Astrocyte of the cerebellum (primary cell): ENCODE measurements around the gene ANKRD52.
"Not testable (repeated sequence)": the region's sequence is repeated elsewhere in the genome, so short reads cannot be mapped to it uniquely, and the experiment has no call there.

ENCODE experiments used
- DNase-seq: peaks from one replicate; pipeline ENCODE4 v3.0.0-alpha.2; 2011; ENCODE audit warnings: low read depth
- H3K4me3 ChIP-seq: 2 replicates; pipeline ENCODE4 v1.5.1; 2011; ENCODE audit warnings: mild to moderate bottlenecking, low read depth, low read length, moderate library complexity
- CTCF ChIP-seq: IDR thresholded peaks from 2 replicates; pipeline ENCODE4 v1.5.1; 2012; ENCODE audit warnings: low read length, low read depth, moderate library complexity, mild to moderate bottlenecking; ENCODE audit errors: missing control alignments
- in situ Hi-C: cut with HindIII; loops from 2 replicates; pipeline ENCODE4 v1.10.0; 2017; ENCODE audit warnings: low sequenced_read_pairs

The ANKRD52 gene

GRCh38 chr12:56288705-56289387 lies 30.7 kb upstream of the ANKRD52 start:
- DNase-seq: no peak
- no peak for TF ChIP-seq CTCF
- in situ Hi-C loops: no loop called here
- H3K4me3 ChIP-seq: no peak overlapping the region

GRCh38 chr12:56286044-56286830 lies 28.1 kb upstream of the ANKRD52 start:
- DNase-seq: no peak
- TF ChIP-seq CTCF: no peak
- in situ Hi-C loops: no loop called here
- no peak overlapping the region for H3K4me3 ChIP-seq

GRCh38 chr12:56284263-56284662 lies 26.1 kb upstream of the ANKRD52 start:
- DNase-seq, H3K4me3 ChIP-seq, in situ Hi-C loops: not testable (repeated sequence)

GRCh38 chr12:56282579-56282978 lies 24.4 kb upstream of the ANKRD52 start:
- H3K4me3 ChIP-seq: no peak overlapping the region
- in situ Hi-C loops: no loop called here
- no peak for DNase-seq
- TF ChIP-seq CTCF: no peak

GRCh38 chr12:56282030-56282429 lies 23.8 kb upstream of the ANKRD52 start:
- DNase-seq: no peak
- no peak overlapping the region for H3K4me3 ChIP-seq
- TF ChIP-seq CTCF: no peak
- in situ Hi-C loops: no loop called here

- in situ Hi-C loops: no loop called here
- no peak for TF ChIP-seq CTCF
- no peak overlapping the region for H3K4me3 ChIP-seq
- DNase-seq: no peak
Measured at GRCh38 chr12:56280849-56281248, 22.7 kb upstream of the ANKRD52 start.

- H3K4me3 ChIP-seq: no peak overlapping the region
- no peak for DNase-seq
- TF ChIP-seq CTCF: no peak
- in situ Hi-C loops: no loop called here
Measured at GRCh38 chr12:56278905-56279304, 20.7 kb upstream of the ANKRD52 start.
